K562 (cell line): Measurements from ENCODE around the gene DENND5B. TPM values are rescaled to one million over a fixed set of nuclear protein-coding genes. Genes with fewer than 3 reads are reported as not detected.
"Not testable (repeated sequence)": the region's sequence is repeated elsewhere in the genome, so short reads cannot be mapped to it uniquely, and the experiment has no call there.

ENCODE experiments used
- ATAC-seq: fragments of 200-7000 bp; cut with Tn5 transposase; 3 replicates; pipeline ENCODE4 v1.9.1; 2020; ENCODE audit warnings: moderate library complexity
- BruUV-seq: library from RNA; stranded (reverse); fragments of 400-500 nt; replicated peaks from 2 replicates; lab custom pipeline; 2021; lab: Mats Ljungman, UMichigan
- CTCF ChIA-PET: fragments of 300-600 bp; formaldehyde crosslinking; extraction: SDS; loops from one replicate; lab custom pipeline; 2021; ENCODE audit warnings: low intra/inter-chr PET ratio; lab: Yijun Ruan, JAX
- POLR2A ChIA-PET: fragments of 300-600, 350-650 bp; sonication (Branson Sonifier 250); formaldehyde crosslinking; extraction: SDS; loops from one replicate; lab custom pipeline; 2021; ENCODE audit warnings: antibody characterized with exemption, inconsistent platforms; lab: Yijun Ruan, JAX
- DNase-seq, 4 experiments: peaks; one replicate each; pipeline versions ENCODE4 v3.0.0 to v3.0.0-alpha.2; 2011 to 2018; ENCODE audit warnings: low spot score in 3 of 4, mixed read lengths in 3 of 4; ENCODE audit errors: extremely low read depth in 1 of 4
- FAIRE-seq: peaks from 2 replicates; lab custom pipeline; 2011; peaks lifted over from hg19 to GRCh38; lab: Jason Lieb, UNC
- H2AFZ ChIP-seq: 2 replicates; pipeline ENCODE4 v1.6.0; 2011; ENCODE audit warnings: low read depth, low read length, control low read depth, inconsistent platforms
- H3K27ac ChIP-seq: fragments of 200-600 bp; 3 replicates; pipeline ENCODE4 v1.8.0; 2011; ENCODE audit warnings: low read depth, mild to moderate bottlenecking, control low read depth, inconsistent platforms, low read length, moderate library complexity, mixed read lengths; ENCODE audit errors: extremely low read depth
- H3K27me3 ChIP-seq, 2 experiments: fragments of 300-600 bp in 1 of 2; 2 replicates in 1 of 2; 3 replicates in 1 of 2; pipeline versions ENCODE4 v1.6.0 to v1.8.0; 2011; ENCODE audit warnings: inconsistent platforms in 2 of 2, low read length in 2 of 2, mild to moderate bottlenecking in 1 of 2, mixed read lengths in 1 of 2, moderate library complexity in 1 of 2; ENCODE audit not compliant: control insufficient read depth in 2 of 2, insufficient read depth in 2 of 2
- H3K36me3 ChIP-seq: fragments of 300-600 bp; 3 replicates; pipeline ENCODE4 v1.8.0; 2011; ENCODE audit warnings: mild to moderate bottlenecking, low read length, inconsistent platforms; ENCODE audit not compliant: control insufficient read depth, insufficient read depth
- H3K4me1 ChIP-seq, 2 experiments: fragments of 200-600 bp in 1 of 2; replicated peaks in 1 of 2; 2 replicates in 1 of 2; 3 replicates in 1 of 2; pipeline versions ENCODE4 v1.5.1 to v1.8.0; 2011; ENCODE audit warnings: inconsistent platforms in 2 of 2, low read length in 2 of 2, mild to moderate bottlenecking in 1 of 2, mixed read lengths in 1 of 2, moderate library complexity in 1 of 2; ENCODE audit not compliant: control insufficient read depth in 2 of 2, insufficient read depth in 2 of 2
- H3K4me2 ChIP-seq: 2 replicates; pipeline ENCODE4 v1.6.1; 2011; ENCODE audit warnings: low read length, control low read depth, inconsistent platforms, mixed read lengths; ENCODE audit not compliant: insufficient read depth
- H3K4me3 ChIP-seq: fragments of 200-600 bp; sonication (generic), shearing (Covaris generic); 2 replicates; pipeline ENCODE4 v1.5.1; 2016; ENCODE audit warnings: control low read depth, inconsistent platforms
- H3K79me2 ChIP-seq: fragments of 200-600 bp; 3 replicates; pipeline ENCODE4 v1.8.0; 2011; ENCODE audit warnings: low read length, inconsistent platforms; ENCODE audit not compliant: control insufficient read depth, insufficient read depth
- H3K9ac ChIP-seq, 2 experiments: 2 replicates each; pipeline versions ENCODE4 v1.6.0 to v1.6.1; 2011; ENCODE audit warnings: low read depth in 2 of 2, low read length in 2 of 2, control low read depth in 1 of 2, inconsistent platforms in 1 of 2, mild to moderate bottlenecking in 1 of 2, mixed read lengths in 1 of 2; ENCODE audit not compliant: insufficient read depth in 1 of 2
- H3K9me1 ChIP-seq: one replicate; pipeline ENCODE4 v1.6.0; 2011; ENCODE audit warnings: inconsistent platforms, mild to moderate bottlenecking, low read length, moderate library complexity; ENCODE audit not compliant: control insufficient read depth, insufficient read depth
- H3K9me3 ChIP-seq: replicated peaks from 2 replicates; pipeline ENCODE4 v1.5.1; 2011; ENCODE audit warnings: low read depth, low read length, inconsistent platforms; ENCODE audit not compliant: control insufficient read depth, insufficient read depth
- H4K20me1 ChIP-seq: replicated peaks from 2 replicates; pipeline ENCODE4 v1.6.1; 2011; ENCODE audit warnings: low read length, inconsistent platforms, mixed read lengths; ENCODE audit not compliant: control insufficient read depth, insufficient read depth
- RBM39 ChIP-seq: fragments of 200-400 bp; formaldehyde crosslinking; optimal IDR thresholded peaks from 2 replicates; pipeline ENCODE3; 2018; ENCODE audit warnings: low read depth, low read length
- RHOXF2B ChIP-seq: fragments of 250-450 bp; sonication (Bioruptor Pico); conservative IDR thresholded peaks from 2 replicates; pipeline ENCODE4 v1.5.1; 2021
- WGBS: fragments of 100-300 bp; shearing (Covaris generic); methylation state at CpG from one replicate; pipeline ENCODE4 v1.1.6; 2016; ENCODE audit warnings: low coverage, mixed read lengths; ENCODE audit not compliant: insufficient coverage; ENCODE audit errors: missing lambda C conversion rate; 5-methylcytosine and 5-hydroxymethylcytosine counted together
- in situ Hi-C: fragments of 300-500 bp; cut with MboI; formaldehyde crosslinking; loops from 4 replicates; pipeline ENCODE4 v1.15.0; 2018; ENCODE audit warnings: inconsistent platforms, mixed read lengths
- intact Hi-C: fragments of 100-400 bp; cut with micrococcal nuclease; formaldehyde crosslinking; loops from 2 replicates; pipeline ENCODE4 v1.14.2; 2022
- polyA plus RNA-seq, 8 experiments: library from polyadenylated mRNA; depleted of rRNA in 4 of 8; stranded (reverse) in 5 of 8; unstranded in 3 of 8; fragments of >200 nt; fragmentation: Nextera tagmentation in 2 of 8; fragmentation: Illumina TruSeq in 1 of 8; extraction: Ambion mirVana in 2 of 8; extraction: Trizol in 1 of 8; gene quantifications; 2 replicates each; pipeline versions ENCODE4 v1.2.1 to v1.2.3, GENCODE V29; 2011 to 2014; ENCODE audit warnings: inconsistent platforms in 1 of 8, missing spikeins in 1 of 8
- total RNA-seq, 7 experiments: library from RNA; depleted of rRNA in 6 of 7; stranded (reverse); fragments of >200 nt in 6 of 7; fragmentation: Illumina TruSeq in 2 of 7; extraction: Trizol in 2 of 7; gene quantifications; 2 replicates each; pipeline versions ENCODE4 v1.2.1 to v1.2.3, GENCODE V29; 2011 to 2021; ENCODE audit warnings: low replicate concordance in 1 of 7

The DENND5B gene
- total and polyA plus RNA-seq, 9 of the 15 experiments (the other 6 are each of a cell fraction or from before 2014, with no cell fraction given) = 0.99 to 6.0 (median 3.6) TPM

DNA sequence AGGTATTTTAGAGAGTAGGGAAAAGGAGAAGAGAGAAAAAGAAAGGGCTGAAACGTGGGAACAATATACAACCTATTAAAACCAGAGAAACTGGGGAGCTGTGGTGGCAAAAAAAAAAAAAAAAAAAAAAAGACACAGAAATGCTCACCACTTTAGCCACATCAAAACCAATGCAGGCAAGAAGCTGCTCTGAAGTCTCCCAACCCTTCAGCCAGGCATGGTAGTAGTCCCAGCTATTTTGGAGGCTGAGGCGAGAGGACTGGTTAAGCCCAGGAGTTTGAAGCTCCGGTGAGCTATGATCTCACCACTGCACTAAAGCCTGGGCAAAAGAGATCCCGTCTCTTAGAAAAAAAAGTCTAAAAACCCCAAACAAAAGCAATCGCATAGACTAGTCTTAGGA, 33.2 kb downstream of the DENND5B start:
- intact Hi-C loops = no loop called here
- POLR2A ChIA-PET = no interaction called here
- H4K20me1 ChIP-seq = no peaks in the 10 kb centered on the region
- H3K27ac ChIP-seq = no peak overlapping the region
- H3K4me3 ChIP-seq = no peak overlapping the region
- no peak overlapping the region for H2AFZ ChIP-seq
- 10% methylated on average over 5 of the region's 5 CpGs for WGBS
- no peaks in the 10 kb centered on the region for H3K79me2 ChIP-seq
- DNase-seq = no peak
- H3K4me2 ChIP-seq = no peak overlapping the region
- no TSS peak for BruUV-seq
- no peaks in the 10 kb centered on the region for H3K4me1 ChIP-seq
- H3K36me3 ChIP-seq = no peaks in the 10 kb centered on the region
- no peaks in the 10 kb centered on the region for H3K9me1 ChIP-seq
- no peaks in the 10 kb centered on the region for H3K9me3 ChIP-seq
- H3K9ac ChIP-seq = no peak overlapping the region
- no peak for TF ChIP-seq RHOXF2B (CRISPR knock-in tag)
- no peak for TF ChIP-seq RBM39
- TF ChIP-seq, all 486 proteins: peak for 0
- ATAC-seq = no peak
- in situ Hi-C loops = no loop called here
- CTCF ChIA-PET = no interaction called here
- no peak for FAIRE-seq
- peaks cover 0 to 2% of the 10 kb centered on the region in 2 experiments; a peak in 1 of 5 replicates for H3K27me3 ChIP-seq

DNA sequence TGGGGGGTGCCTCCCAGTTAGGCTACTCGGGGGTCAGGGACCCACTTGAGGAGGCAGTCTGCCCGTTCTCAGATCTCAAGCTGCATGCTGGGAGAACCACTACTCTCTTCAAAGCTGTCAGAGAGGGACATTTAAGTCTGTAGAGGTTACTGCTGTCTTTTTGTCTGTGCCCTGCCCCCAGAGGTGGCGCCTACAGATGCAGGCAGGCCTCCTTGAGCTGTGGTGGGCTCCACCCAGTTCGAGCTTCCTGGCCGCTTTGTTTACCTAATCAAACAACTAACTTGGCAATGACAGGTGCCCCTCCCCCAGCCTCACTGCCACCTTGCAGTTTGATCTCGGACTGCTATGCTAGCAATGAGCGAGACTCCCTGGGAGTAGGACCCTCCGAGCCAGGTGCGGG, 35.5 kb downstream of the DENND5B start:
- intact Hi-C loops, H3K4me3 ChIP-seq, ATAC-seq, H3K36me3 ChIP-seq, DNase-seq, H3K27me3 ChIP-seq, H3K79me2 ChIP-seq, H3K4me1 ChIP-seq, FAIRE-seq, H3K9ac ChIP-seq, H3K9me1 ChIP-seq, H2AFZ ChIP-seq, H3K9me3 ChIP-seq, H3K27ac ChIP-seq, BruUV-seq, H3K4me2 ChIP-seq, H4K20me1 ChIP-seq, in situ Hi-C loops, CTCF ChIA-PET: not testable (repeated sequence)
- POLR2A ChIA-PET = interaction anchor here (0.6 kb wide), 1 partner anchor 29 kb away, joined by 3 read pairs; no protein-coding TSS in a partner anchor
- 13% methylated on average over 7 of the region's 9 CpGs for WGBS

DNA sequence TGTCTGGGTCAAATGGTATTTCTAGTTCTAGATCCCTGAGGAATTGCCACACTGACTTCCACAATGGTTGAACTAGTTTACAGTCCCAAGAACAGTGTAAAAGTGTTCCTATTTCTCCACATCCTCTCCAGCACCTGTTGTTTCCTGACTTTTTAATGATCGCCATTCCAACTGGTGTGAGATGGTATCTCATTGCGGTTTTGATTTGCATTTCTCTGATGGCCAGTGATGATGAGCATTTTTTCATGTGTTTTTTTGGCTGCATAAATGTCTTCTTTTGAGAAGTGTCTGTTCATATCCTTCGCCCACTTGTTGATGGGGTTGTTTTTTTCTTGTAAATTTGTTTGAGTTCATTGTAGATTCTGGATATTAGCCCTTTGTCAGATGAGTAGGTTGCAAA, 40.3 kb downstream of the DENND5B start:
- H3K36me3 ChIP-seq, H3K4me3 ChIP-seq, FAIRE-seq, H3K27me3 ChIP-seq, H2AFZ ChIP-seq, H3K4me1 ChIP-seq, H3K9ac ChIP-seq, DNase-seq, H3K9me3 ChIP-seq, H3K9me1 ChIP-seq, CTCF ChIA-PET, H3K4me2 ChIP-seq, BruUV-seq, intact Hi-C loops, H4K20me1 ChIP-seq, POLR2A ChIA-PET, H3K27ac ChIP-seq, ATAC-seq, in situ Hi-C loops, H3K79me2 ChIP-seq: not testable (repeated sequence)
- WGBS = 17% methylated on average over 2 of the region's 3 CpGs
